ENCODE measurements around the gene PHAF1.

- TF ChIP-seq, protein P1, sequence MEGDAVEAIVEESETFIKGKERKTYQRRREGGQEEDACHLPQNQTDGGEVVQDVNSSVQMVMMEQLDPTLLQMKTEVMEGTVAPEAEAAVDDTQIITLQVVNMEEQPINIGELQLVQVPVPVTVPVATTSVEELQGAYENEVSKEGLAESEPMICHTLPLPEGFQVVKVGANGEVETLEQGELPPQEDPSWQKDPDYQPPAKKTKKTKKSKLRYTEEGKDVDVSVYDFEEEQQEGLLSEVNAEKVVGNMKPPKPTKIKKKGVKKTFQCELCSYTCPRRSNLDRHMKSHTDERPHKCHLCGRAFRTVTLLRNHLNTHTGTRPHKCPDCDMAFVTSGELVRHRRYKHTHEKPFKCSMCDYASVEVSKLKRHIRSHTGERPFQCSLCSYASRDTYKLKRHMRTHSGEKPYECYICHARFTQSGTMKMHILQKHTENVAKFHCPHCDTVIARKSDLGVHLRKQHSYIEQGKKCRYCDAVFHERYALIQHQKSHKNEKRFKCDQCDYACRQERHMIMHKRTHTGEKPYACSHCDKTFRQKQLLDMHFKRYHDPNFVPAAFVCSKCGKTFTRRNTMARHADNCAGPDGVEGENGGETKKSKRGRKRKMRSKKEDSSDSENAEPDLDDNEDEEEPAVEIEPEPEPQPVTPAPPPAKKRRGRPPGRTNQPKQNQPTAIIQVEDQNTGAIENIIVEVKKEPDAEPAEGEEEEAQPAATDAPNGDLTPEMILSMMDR (IDR thresholded peaks at IDR 0.05) = no peak
- no peak for TF ChIP-seq POLR2A (IDR thresholded peaks at IDR 0.05)
Measured at GRCh38 chr16:67086822-67087221, 22.9 kb upstream of the PHAF1 start.
